Neuronal stem cell (in vitro differentiated cells): ENCODE results near the gene SYN1. TPM values are rescaled to one million over a fixed set of nuclear protein-coding genes. Genes with fewer than 3 reads are reported as not detected.
A peak's percentile ranks its signal among the peaks of the same experiment; 100 is the strongest.
"Not testable (repeated sequence)": the region's sequence is repeated elsewhere in the genome, so short reads cannot be mapped to it uniquely, and the experiment has no call there.

Experiments used
- DNase-seq: peaks from one replicate; pipeline ENCODE4 v3.0.0-alpha.2; 2013; ENCODE audit warnings: low spot score
- H2AFZ ChIP-seq: one replicate; pipeline ENCODE4 v1.6.1; 2013; ENCODE audit warnings: mild to moderate bottlenecking, low read length, inconsistent platforms
- H2AK5ac ChIP-seq: 2 replicates; pipeline ENCODE4 v1.6.1; 2013; ENCODE audit warnings: low read depth, mild to moderate bottlenecking, inconsistent platforms, low read length, moderate library complexity, mixed read lengths
- H2BK120ac ChIP-seq: 2 replicates; pipeline ENCODE4 v1.6.1; 2013; ENCODE audit warnings: low read depth, mild to moderate bottlenecking, inconsistent platforms, low read length, moderate library complexity, mixed read lengths
- H2BK12ac ChIP-seq: one replicate; pipeline ENCODE4 v1.6.1; 2013; ENCODE audit warnings: low read length, inconsistent platforms
- H2BK15ac ChIP-seq: 2 replicates; pipeline ENCODE4 v1.6.1; 2013; ENCODE audit warnings: mild to moderate bottlenecking, low read length, inconsistent platforms, mixed read lengths
- H2BK5ac ChIP-seq: one replicate; pipeline ENCODE4 v1.6.1; 2013; ENCODE audit warnings: inconsistent platforms, mild to moderate bottlenecking, low read length, moderate library complexity
- H3K14ac ChIP-seq: one replicate; pipeline ENCODE4 v1.6.1; 2013; ENCODE audit warnings: low read length, inconsistent platforms
- H3K18ac ChIP-seq: 2 replicates; pipeline ENCODE4 v1.6.1; 2013; ENCODE audit warnings: low read length, inconsistent platforms
- H3K23ac ChIP-seq: 2 replicates; pipeline ENCODE4 v1.6.1; 2013; ENCODE audit warnings: low read depth, mild to moderate bottlenecking, mixed read lengths, low read length, inconsistent platforms; ENCODE audit not compliant: poor library complexity
- H3K27ac ChIP-seq: replicated peaks from 3 replicates; pipeline ENCODE4 v1.5.1; 2013; ENCODE audit warnings: low read length, inconsistent platforms
- H3K27me3 ChIP-seq, 3 experiments: 2 replicates each; pipeline ENCODE4 v1.6.1; 2013; ENCODE audit warnings: low read length in 3 of 3, mild to moderate bottlenecking in 2 of 3, inconsistent platforms in 1 of 3, low read depth in 1 of 3, mixed read lengths in 1 of 3, moderate library complexity in 1 of 3; ENCODE audit not compliant: control insufficient read depth in 3 of 3, insufficient read depth in 3 of 3
- H3K36me3 ChIP-seq, 2 donors: replicated peaks in 1 of 2; 2 replicates each; pipeline ENCODE4 v1.6.1; 2013; ENCODE audit warnings: low read length in 2 of 2; ENCODE audit not compliant: control insufficient read depth in 2 of 2, insufficient read depth in 2 of 2
- H3K4ac ChIP-seq: 2 replicates; pipeline ENCODE4 v1.6.1; 2013; ENCODE audit warnings: inconsistent platforms, mild to moderate bottlenecking, low read length, moderate library complexity
- H3K4me1 ChIP-seq, 2 donors: 1 replicate in 1 of 2; 2 replicates in 1 of 2; pipeline ENCODE4 v1.6.1; 2013; ENCODE audit warnings: low read length in 2 of 2, low read depth in 1 of 2; ENCODE audit not compliant: control insufficient read depth in 2 of 2, insufficient read depth in 1 of 2
- H3K4me2 ChIP-seq: one replicate; pipeline ENCODE4 v1.6.1; 2013; ENCODE audit warnings: mild to moderate bottlenecking, low read length, inconsistent platforms; ENCODE audit not compliant: insufficient read depth, poor library complexity, severe bottlenecking
- H3K4me3 ChIP-seq, 2 donors: 2 replicates each; pipeline ENCODE4 v1.5.1; 2013; ENCODE audit warnings: low read length in 2 of 2, mild to moderate bottlenecking in 2 of 2, inconsistent platforms in 1 of 2, moderate library complexity in 1 of 2
- H3K79me1 ChIP-seq: one replicate; pipeline ENCODE4 v1.6.1; 2013; ENCODE audit warnings: low read depth, mild to moderate bottlenecking, inconsistent platforms, low read length, moderate library complexity
- H3K9ac ChIP-seq: one replicate; pipeline ENCODE4 v1.6.1; 2013; ENCODE audit warnings: mild to moderate bottlenecking, low read depth, low read length, inconsistent platforms; ENCODE audit not compliant: poor library complexity
- H3K9me3 ChIP-seq, 2 donors: replicated peaks in 1 of 2; 2 replicates each; pipeline versions ENCODE3 to v1.6.1; 2013; ENCODE audit warnings: low read length in 2 of 2, mild to moderate bottlenecking in 2 of 2, inconsistent platforms in 1 of 2, low read depth in 1 of 2, mixed read lengths in 1 of 2, moderate library complexity in 1 of 2; ENCODE audit not compliant: control insufficient read depth in 2 of 2, insufficient read depth in 1 of 2
- H4K8ac ChIP-seq: one replicate; pipeline ENCODE4 v1.6.1; 2013; ENCODE audit warnings: low read depth, mild to moderate bottlenecking, inconsistent platforms, low read length, moderate library complexity
- H4K91ac ChIP-seq: one replicate; pipeline ENCODE4 v1.6.1; 2013; ENCODE audit warnings: low read length, low read depth, mild to moderate bottlenecking, inconsistent platforms; ENCODE audit not compliant: poor library complexity
- WGBS, 2 donors: extraction: QIAGEN DNeasy Blood & Tissue Kit; methylation state at CpG; one replicate each; pipeline ENCODE4 v1.1.7; 2013; ENCODE audit warnings: missing lambda C conversion rate in 2 of 2, mixed read lengths in 1 of 2; ENCODE audit not compliant: insufficient read length in 2 of 2, insufficient replicate concordance in 1 of 2; ENCODE audit errors: extremely low coverage in 2 of 2; 5-methylcytosine and 5-hydroxymethylcytosine counted together
- polyA plus RNA-seq, 2 experiments: library from polyadenylated mRNA; stranded (reverse); fragments of 200-250 nt; gene quantifications; one replicate each; pipeline ENCODE4 v1.2.3, GENCODE V29; 2013

Gene SYN1
- polyA plus RNA-seq (2013, experiment 1 of 2), result 3.6 TPM
- polyA plus RNA-seq (2013, experiment 2 of 2), result 4.0 TPM

DNA sequence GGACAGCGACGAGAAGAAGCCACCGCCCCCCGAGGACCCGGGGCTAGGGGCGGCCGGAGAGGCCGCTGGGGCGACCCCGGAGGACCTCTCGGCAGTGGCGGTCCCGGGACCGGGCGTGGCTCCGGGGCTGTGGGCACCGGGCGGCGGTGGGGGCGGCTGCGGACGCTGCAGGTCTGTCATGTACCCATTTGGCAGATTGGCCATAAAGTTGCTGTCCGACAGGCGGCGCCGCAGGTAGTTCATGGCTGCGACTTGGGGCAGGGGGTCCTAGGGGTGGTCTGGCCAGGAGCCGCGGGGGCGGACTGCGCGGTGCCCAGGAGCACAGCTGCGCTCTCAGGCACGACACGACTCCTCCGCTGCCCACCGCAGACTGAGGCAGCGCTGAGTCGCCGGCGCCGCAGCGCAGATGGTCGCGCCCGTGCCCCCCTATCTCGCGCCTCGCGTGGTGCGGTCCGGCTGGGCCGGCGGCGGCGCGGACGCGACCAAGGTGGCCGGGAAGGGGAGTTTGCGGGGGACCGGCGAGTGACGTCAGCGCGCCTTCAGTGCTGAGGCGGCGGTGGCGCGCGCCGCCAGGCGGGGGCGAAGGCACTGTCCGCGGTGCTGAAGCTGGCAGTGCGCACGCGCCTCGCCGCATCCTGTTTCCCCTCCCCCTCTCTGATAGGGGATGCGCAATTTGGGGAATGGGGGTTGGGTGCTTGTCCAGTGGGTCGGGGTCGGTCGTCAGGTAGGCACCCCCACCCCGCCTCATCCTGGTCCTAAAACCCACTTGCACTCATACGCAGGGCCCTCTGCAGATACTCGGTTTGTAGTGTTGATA is at the start of gene SYN1:
Gene SYN1, minus strand, starts transcription at position 372 of the 817 bp plus-strand sequence. Its CDS starts 129 bp downstream, at position 243.
- H2AK5ac ChIP-seq, result no peak within 1 kb of the TSS
- no peak within 1 kb of the TSS for H3K9ac ChIP-seq
- H3K4me3 ChIP-seq, result peak within 1 kb of the TSS; percentile 44 to 75
- H2BK15ac ChIP-seq, result no peak within 1 kb of the TSS
- H4K91ac ChIP-seq, result no peak within 1 kb of the TSS
- H3K79me1 ChIP-seq, result no peaks in the 10 kb centered on the region
- peak within 1 kb of the TSS; percentile 85 for H2AFZ ChIP-seq
- no peak within 1 kb of the TSS for H2BK12ac ChIP-seq
- no peak within 1 kb of the TSS for H4K8ac ChIP-seq
- no peaks in the 10 kb centered on the region for H3K9me3 ChIP-seq
- WGBS, 2 donors, result no CpG with 5 or more reads among the region's 88 CpGs
- no peak within 1 kb of the TSS for H3K4ac ChIP-seq
- no peak within 1 kb of the TSS for H2BK5ac ChIP-seq
- H3K4me2 ChIP-seq, result peak within 1 kb of the TSS; percentile 57
- no peak within 1 kb of the TSS for H3K23ac ChIP-seq
- H3K36me3 ChIP-seq, result no peaks in the 10 kb centered on the region
- no peak within 1 kb of the TSS for H2BK120ac ChIP-seq
- H3K14ac ChIP-seq, result no peak within 1 kb of the TSS
- peaks cover 2 to 6% of the 10 kb centered on the region in 2 donors for H3K4me1 ChIP-seq
- no peak within 1 kb of the TSS for H3K27ac ChIP-seq
- H3K27me3 ChIP-seq, result peaks cover 0 to 2% (median 0%) of the 10 kb centered on the region in 3 experiments
- peak; percentile 79 for DNase-seq
- H3K18ac ChIP-seq, result no peak within 1 kb of the TSS

DNA sequence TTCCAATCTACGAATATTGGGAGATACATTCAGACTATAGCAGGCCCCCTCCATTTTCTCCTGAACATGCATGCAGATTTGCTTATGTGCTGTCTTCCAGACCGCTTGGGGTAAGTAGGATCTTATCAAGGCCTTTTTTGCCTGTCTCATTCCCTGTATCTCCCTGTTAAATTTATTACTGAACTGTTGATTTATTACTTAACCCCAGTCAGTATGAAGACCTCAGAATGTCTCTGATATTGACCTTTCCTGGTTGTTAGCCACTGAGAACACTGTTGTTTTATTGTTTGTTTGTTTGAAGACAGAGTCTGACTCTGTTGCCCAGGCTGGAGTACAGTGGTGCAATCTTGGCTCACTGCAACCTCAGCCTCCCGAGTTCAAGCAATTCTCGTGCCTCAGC is 46.1 kb upstream of the SYN1 start:
- H3K4me3 ChIP-seq, H3K79me1 ChIP-seq, H3K27me3 ChIP-seq, H3K18ac ChIP-seq, H4K8ac ChIP-seq, H2BK15ac ChIP-seq, H3K23ac ChIP-seq, H2BK5ac ChIP-seq, H3K4me1 ChIP-seq, H3K9me3 ChIP-seq, H3K4ac ChIP-seq, H3K27ac ChIP-seq, H3K4me2 ChIP-seq, H3K9ac ChIP-seq, H3K36me3 ChIP-seq, DNase-seq, H2BK12ac ChIP-seq, H2AFZ ChIP-seq, H2AK5ac ChIP-seq, H2BK120ac ChIP-seq, H4K91ac ChIP-seq, H3K14ac ChIP-seq: not testable (repeated sequence)
- no CpG with 5 or more reads among the region's 4 CpGs for WGBS, 2 donors

DNA sequence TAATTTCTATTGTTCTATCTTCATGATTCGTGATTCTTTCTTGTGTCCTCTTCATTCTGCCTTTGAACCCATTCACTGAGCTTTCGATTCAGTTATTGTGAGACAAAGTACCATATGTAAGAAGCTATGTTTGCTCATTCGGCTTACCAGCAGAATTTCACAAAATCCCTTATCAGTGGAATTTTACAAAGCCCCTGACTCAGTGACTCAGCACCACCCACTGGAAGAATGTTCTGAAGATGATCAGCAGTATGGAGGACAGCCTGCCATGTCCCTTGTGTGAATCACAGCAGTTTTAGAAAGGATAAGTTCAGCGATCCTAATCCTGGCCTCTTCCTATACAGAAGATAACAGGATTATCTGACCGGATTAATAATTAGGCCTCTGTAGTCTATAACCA is 45.1 kb upstream of the SYN1 start:
- Histone ChIP-seq H3K27ac (no peak overlapping the region), H2BK5ac (no peak overlapping the region)

DNA sequence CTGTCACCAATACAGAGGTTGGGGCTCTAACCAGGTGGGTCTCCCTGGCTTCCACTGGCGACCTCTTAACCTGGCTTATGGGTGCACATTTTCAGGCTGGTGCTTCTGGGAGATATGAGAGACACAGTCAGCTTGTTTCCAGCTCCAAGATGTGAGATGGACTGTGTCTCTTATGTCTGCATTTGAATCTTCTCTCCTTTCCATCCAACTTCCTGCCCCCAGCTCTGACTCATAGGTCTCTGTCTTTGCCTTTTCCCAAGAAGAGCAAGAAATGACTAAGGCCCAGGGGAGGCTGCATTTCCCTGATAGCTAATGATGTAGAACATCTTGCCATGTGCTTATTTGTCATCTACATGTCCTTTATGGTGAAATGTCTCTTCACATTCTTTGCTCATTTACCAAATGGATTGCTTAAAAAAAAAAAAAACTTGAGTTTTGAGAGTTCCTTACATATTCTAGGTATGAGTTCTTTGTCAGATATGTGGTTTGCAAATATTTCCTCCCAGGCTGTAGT is 42.5 kb upstream of the SYN1 start:
- Histone ChIP-seq H3K79me1 (no peaks in the 10 kb centered on the region), H2BK5ac (no peak overlapping the region), H3K4me3 (no peak overlapping the region), H2AFZ (no peak overlapping the region), H3K27me3 (no peaks in the 10 kb centered on the region), H3K14ac (no peak overlapping the region), H3K36me3 (peaks cover 2 to 6% of the 10 kb centered on the region in 2 donors), H2AK5ac (no peak overlapping the region), H2BK12ac (no peak overlapping the region), H3K9me3 (no peaks in the 10 kb centered on the region), H2BK120ac (no peak overlapping the region), H3K27ac (no peak overlapping the region), H3K4me2 (no peak overlapping the region), H3K18ac (no peak overlapping the region), H3K4ac (no peak overlapping the region), H4K8ac (no peak overlapping the region), H4K91ac (no peak overlapping the region), H3K23ac (no peak overlapping the region), H2BK15ac (no peak overlapping the region), H3K4me1 (no peaks in the 10 kb centered on the region), H3K9ac (no peak overlapping the region)
- no peak for DNase-seq
- no CpG with 5 or more reads among the region's 1 CpG for WGBS, 2 donors

More for the DNA sequence above, 45.1 kb upstream of the SYN1 start:
- Histone ChIP-seq H3K36me3 (no peaks in the 10 kb centered on the region), H3K4me2 (no peak overlapping the region), H2BK12ac (no peak overlapping the region), H3K9me3 (no peaks in the 10 kb centered on the region), H3K4ac (no peak overlapping the region), H4K8ac (no peak overlapping the region), H3K27me3 (no peaks in the 10 kb centered on the region), H3K4me3 (no peak overlapping the region), H2AK5ac (no peak overlapping the region), H3K14ac (no peak overlapping the region), H2BK120ac (no peak overlapping the region), H2BK15ac (no peak overlapping the region), H3K23ac (no peak overlapping the region), H3K79me1 (no peaks in the 10 kb centered on the region), H3K18ac (no peak overlapping the region), H4K91ac (no peak overlapping the region), H2AFZ (no peak overlapping the region), H3K9ac (no peak overlapping the region), H3K4me1 (no peaks in the 10 kb centered on the region)
- DNase-seq, result no peak
- WGBS, 2 donors, result no CpG with 5 or more reads among the region's 5 CpGs
